HepG2 (cell line): ENCODE results near the gene KRTAP5-4.

Experiments
- BHLHE40 ChIP-seq: IDR thresholded peaks from 2 replicates; pipeline ENCODE4 v1.6.1; 2011; ENCODE audit warnings: low read length, improper control_type of control experiment
- CTCF ChIP-seq: sonication (generic); formaldehyde crosslinking; IDR thresholded peaks from 2 replicates; pipeline ENCODE4 v1.5.0; 2020; ENCODE audit warnings: mild to moderate bottlenecking, missing genetic modification reagents, moderate library complexity
- GABPA ChIP-seq, 2 experiments: IDR thresholded peaks; 2 replicates each; pipeline ENCODE4 v1.6.1; 2011 to 2016; ENCODE audit warnings: low read depth in 2 of 2, low read length in 1 of 2, missing biosample characterization in 1 of 2, missing genetic modification characterization in 1 of 2
- GTF2F1 ChIP-seq: fragments of 150-350 bp; IDR thresholded peaks from 2 replicates; pipeline ENCODE4 v1.6.1; 2014; ENCODE audit warnings: low read length
- HOXA5 ChIP-seq: sonication (generic); formaldehyde crosslinking; IDR thresholded peaks from 2 replicates; pipeline ENCODE4 v1.4.0; 2020; ENCODE audit warnings: missing genetic modification reagents
- HOXA9 ChIP-seq: sonication (generic); formaldehyde crosslinking; IDR thresholded peaks from 2 replicates; pipeline ENCODE4 v1.8.1; 2022; ENCODE audit warnings: missing genetic modification reagents, mild to moderate bottlenecking, moderate library complexity, borderline replicate concordance
- PLSCR1 ChIP-seq: sonication (generic); formaldehyde crosslinking; IDR thresholded peaks from 2 replicates; pipeline ENCODE4 v1.5.0; 2020; ENCODE audit warnings: missing genetic modification reagents, mild to moderate bottlenecking, borderline replicate concordance
- TEAD2 ChIP-seq: sonication (generic); formaldehyde crosslinking; IDR thresholded peaks from 2 replicates; pipeline ENCODE4 v1.9.0; 2021; ENCODE audit warnings: missing genetic modification reagents
- TFAP4 ChIP-seq: sonication (generic); IDR thresholded peaks from 2 replicates; pipeline ENCODE4 v1.6.1; 2016; ENCODE audit warnings: low read depth, borderline replicate concordance
- XRCC5 ChIP-seq: fragments of 200-400 bp; formaldehyde crosslinking; optimal IDR thresholded peaks from 2 replicates; pipeline ENCODE3; 2017; ENCODE audit warnings: mild to moderate bottlenecking, low read length
- ZNF740 ChIP-seq: sonication (generic); formaldehyde crosslinking; IDR thresholded peaks from 2 replicates; pipeline ENCODE4 v1.4.0; 2020; ENCODE audit warnings: missing genetic modification reagents
- TF ChIP-seq, protein P1 (sequence below): sonication (generic); formaldehyde crosslinking; IDR thresholded peaks from 2 replicates; pipeline ENCODE4 v1.5.0; 2020; ENCODE audit warnings: missing genetic modification reagents
- TF ChIP-seq, protein P2 (sequence below): sonication (generic); formaldehyde crosslinking; IDR thresholded peaks from 2 replicates; pipeline ENCODE4 v1.9.0; 2021; ENCODE audit warnings: missing genetic modification reagents, mild to moderate bottlenecking, borderline replicate concordance
- TF ChIP-seq, protein P3 (sequence below): sonication (generic); formaldehyde crosslinking; IDR thresholded peaks from 2 replicates; pipeline ENCODE4 v1.4.0; 2020; ENCODE audit warnings: mild to moderate bottlenecking, missing genetic modification reagents

DNA sequence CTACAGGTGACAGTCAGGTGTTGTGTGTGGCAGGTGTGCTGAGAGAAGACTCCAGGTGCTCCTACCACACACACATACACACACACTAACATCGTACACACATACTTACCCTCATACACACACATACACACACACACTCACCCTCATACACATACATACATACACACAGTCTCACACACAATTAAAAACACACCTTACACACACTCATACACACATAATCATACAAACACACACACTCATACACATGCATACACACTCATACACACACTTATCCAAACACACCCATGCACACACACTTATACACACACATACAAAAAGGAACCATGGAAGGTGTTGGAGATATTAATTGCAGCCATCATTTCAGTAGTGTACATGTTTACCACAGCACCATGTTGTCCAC is 18.3 kb downstream of the KRTAP5-4 start:
- TF ChIP-seq, protein P1, sequence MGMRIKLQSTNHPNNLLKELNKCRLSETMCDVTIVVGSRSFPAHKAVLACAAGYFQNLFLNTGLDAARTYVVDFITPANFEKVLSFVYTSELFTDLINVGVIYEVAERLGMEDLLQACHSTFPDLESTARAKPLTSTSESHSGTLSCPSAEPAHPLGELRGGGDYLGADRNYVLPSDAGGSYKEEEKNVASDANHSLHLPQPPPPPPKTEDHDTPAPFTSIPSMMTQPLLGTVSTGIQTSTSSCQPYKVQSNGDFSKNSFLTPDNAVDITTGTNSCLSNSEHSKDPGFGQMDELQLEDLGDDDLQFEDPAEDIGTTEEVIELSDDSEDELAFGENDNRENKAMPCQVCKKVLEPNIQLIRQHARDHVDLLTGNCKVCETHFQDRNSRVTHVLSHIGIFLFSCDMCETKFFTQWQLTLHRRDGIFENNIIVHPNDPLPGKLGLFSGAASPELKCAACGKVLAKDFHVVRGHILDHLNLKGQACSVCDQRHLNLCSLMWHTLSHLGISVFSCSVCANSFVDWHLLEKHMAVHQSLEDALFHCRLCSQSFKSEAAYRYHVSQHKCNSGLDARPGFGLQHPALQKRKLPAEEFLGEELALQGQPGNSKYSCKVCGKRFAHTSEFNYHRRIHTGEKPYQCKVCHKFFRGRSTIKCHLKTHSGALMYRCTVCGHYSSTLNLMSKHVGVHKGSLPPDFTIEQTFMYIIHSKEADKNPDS (CRISPR knock-in tag), result no peak
- TF ChIP-seq GTF2F1 (no peak), GABPA (IDR thresholded peaks at IDR 0.05; ENCODE audit: low read depth, low read length) (no peak), GABPA (CRISPR knock-in tag; IDR thresholded peaks at IDR 0.05; ENCODE audit: low read depth) (no peak), ZNF740 (CRISPR knock-in tag) (no peak), XRCC5 (no peak), HOXA5 (CRISPR knock-in tag) (no peak), PLSCR1 (no peak), BHLHE40 (no peak), TEAD2 (CRISPR knock-in tag) (no peak), CTCF (CRISPR knock-in tag) (no peak), HOXA9 (CRISPR knock-in tag) (no peak), TFAP4 (no peak)
- TF ChIP-seq, protein P2, sequence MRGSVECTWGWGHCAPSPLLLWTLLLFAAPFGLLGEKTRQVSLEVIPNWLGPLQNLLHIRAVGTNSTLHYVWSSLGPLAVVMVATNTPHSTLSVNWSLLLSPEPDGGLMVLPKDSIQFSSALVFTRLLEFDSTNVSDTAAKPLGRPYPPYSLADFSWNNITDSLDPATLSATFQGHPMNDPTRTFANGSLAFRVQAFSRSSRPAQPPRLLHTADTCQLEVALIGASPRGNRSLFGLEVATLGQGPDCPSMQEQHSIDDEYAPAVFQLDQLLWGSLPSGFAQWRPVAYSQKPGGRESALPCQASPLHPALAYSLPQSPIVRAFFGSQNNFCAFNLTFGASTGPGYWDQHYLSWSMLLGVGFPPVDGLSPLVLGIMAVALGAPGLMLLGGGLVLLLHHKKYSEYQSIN (CRISPR knock-in tag), result no peak
- TF ChIP-seq, protein P3, sequence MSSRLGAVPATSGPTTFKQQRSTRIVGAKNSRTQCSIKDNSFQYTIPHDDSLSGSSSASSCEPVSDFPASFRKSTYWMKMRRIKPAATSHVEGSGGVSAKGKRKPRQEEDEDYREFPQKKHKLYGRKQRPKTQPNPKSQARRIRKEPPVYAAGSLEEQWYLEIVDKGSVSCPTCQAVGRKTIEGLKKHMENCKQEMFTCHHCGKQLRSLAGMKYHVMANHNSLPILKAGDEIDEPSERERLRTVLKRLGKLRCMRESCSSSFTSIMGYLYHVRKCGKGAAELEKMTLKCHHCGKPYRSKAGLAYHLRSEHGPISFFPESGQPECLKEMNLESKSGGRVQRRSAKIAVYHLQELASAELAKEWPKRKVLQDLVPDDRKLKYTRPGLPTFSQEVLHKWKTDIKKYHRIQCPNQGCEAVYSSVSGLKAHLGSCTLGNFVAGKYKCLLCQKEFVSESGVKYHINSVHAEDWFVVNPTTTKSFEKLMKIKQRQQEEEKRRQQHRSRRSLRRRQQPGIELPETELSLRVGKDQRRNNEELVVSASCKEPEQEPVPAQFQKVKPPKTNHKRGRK (CRISPR knock-in tag), result no peak
